ENCODE results near the gene PRSS53.
"Not testable (repeated sequence)": the region's sequence is repeated elsewhere in the genome, so short reads cannot be mapped to it uniquely, and the experiment has no call there.

PRSS53 gene

GRCh38 chr16:31088459-31089183 lies at the start of gene PRSS53:
Gene PRSS53, minus strand, starts transcription at chr16:31088943. Its CDS starts 134 bp downstream, at chr16:31088809.
- no peak for DNase-seq

- not testable (repeated sequence) for DNase-seq
Measured at GRCh38 chr16:31136822-31137499, 48.2 kb upstream of the PRSS53 start.

GRCh38 chr16:31136287-31136662 lies 47.5 kb upstream of the PRSS53 start:
- no peak for DNase-seq

GRCh38 chr16:31135535-31136286 lies 47.0 kb upstream of the PRSS53 start, which contains the start of gene PRSS8:
Gene PRSS8, minus strand, starts transcription at chr16:31135727. Its CDS starts 229 bp downstream, at chr16:31135498.
- no peak for DNase-seq

GRCh38 chr16:31134625-31135534 lies 46.1 kb upstream of the PRSS53 start:
- no peak for DNase-seq

GRCh38 chr16:31134091-31134571 lies 45.4 kb upstream of the PRSS53 start:
- DNase-seq: no peak

- no peak for DNase-seq
Measured at GRCh38 chr16:31133046-31133501, 44.3 kb upstream of the PRSS53 start.

GRCh38 chr16:31132303-31132979 lies 43.7 kb upstream of the PRSS53 start:
- no peak for DNase-seq

GRCh38 chr16:31131841-31132271 lies 43.1 kb upstream of the PRSS53 start:
- no peak for DNase-seq

GRCh38 chr16:31131416-31131815 lies 42.7 kb upstream of the PRSS53 start:
- no peak for DNase-seq

- no peak for DNase-seq
Measured at GRCh38 chr16:31130899-31131298, 42.2 kb upstream of the PRSS53 start.

GRCh38 chr16:31130336-31130891 lies 41.7 kb upstream of the PRSS53 start:
- DNase-seq: no peak

- no peak for DNase-seq
Measured at GRCh38 chr16:31129568-31130335, 41.0 kb upstream of the PRSS53 start.

- DNase-seq: no peak
Measured at GRCh38 chr16:31128711-31129567, 40.2 kb upstream of the PRSS53 start.

- no peak for DNase-seq
Measured at GRCh38 chr16:31127182-31127581, 38.4 kb upstream of the PRSS53 start.

GRCh38 chr16:31125844-31126243 lies 37.1 kb upstream of the PRSS53 start:
- no peak for DNase-seq

GRCh38 chr16:31120129-31120528 lies 31.4 kb upstream of the PRSS53 start:
- no peak for DNase-seq

GRCh38 chr16:31118223-31119155 lies 29.7 kb upstream of the PRSS53 start:
- no peak for DNase-seq
